Measurements from ENCODE around the gene ITGA1.
"Not testable (repeated sequence)": the region's sequence is repeated elsewhere in the genome, so short reads cannot be mapped to it uniquely, and the experiment has no call there.

The ITGA1 gene

GRCh38 chr5:52956915-52957747 lies 169.4 kb downstream of the ITGA1 start:
- DNase-seq (ENCODE audit: low read depth in 2 of 2), result no peak

GRCh38 chr5:52961274-52961681 lies 173.6 kb downstream of the ITGA1 start:
- no peak for DNase-seq (ENCODE audit: low read depth in 2 of 2)

- DNase-seq (ENCODE audit: low read depth in 2 of 2), result no peak
Observed at GRCh38 chr5:52963636-52964035, 175.9 kb downstream of the ITGA1 start.

- DNase-seq (ENCODE audit: low read depth in 2 of 2), result no peak
Observed at GRCh38 chr5:52964138-52964537, 176.4 kb downstream of the ITGA1 start.

DNA sequence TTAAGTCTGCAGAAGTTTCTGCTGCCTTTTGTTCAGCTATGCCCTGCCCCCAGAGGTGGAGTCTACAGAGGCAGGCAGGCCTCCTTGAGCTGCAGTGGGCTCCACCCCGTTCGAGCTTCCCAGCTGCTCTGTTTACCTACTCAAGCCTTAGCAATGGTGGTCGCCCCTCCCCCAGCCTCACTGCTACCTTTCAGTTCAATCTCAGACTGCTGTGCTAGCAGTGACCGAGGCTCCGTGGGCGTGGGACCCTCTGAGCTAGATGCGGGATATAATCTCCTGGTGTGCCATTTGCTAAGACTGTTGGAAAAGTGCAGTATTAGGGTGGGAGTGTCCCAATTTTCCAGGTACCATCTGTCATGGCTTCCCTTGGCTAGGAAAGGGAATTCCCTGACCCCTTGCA lies 188.4 kb downstream of the ITGA1 start:
- DNase-seq (ENCODE audit: low read depth in 2 of 2), result not testable (repeated sequence)

DNA sequence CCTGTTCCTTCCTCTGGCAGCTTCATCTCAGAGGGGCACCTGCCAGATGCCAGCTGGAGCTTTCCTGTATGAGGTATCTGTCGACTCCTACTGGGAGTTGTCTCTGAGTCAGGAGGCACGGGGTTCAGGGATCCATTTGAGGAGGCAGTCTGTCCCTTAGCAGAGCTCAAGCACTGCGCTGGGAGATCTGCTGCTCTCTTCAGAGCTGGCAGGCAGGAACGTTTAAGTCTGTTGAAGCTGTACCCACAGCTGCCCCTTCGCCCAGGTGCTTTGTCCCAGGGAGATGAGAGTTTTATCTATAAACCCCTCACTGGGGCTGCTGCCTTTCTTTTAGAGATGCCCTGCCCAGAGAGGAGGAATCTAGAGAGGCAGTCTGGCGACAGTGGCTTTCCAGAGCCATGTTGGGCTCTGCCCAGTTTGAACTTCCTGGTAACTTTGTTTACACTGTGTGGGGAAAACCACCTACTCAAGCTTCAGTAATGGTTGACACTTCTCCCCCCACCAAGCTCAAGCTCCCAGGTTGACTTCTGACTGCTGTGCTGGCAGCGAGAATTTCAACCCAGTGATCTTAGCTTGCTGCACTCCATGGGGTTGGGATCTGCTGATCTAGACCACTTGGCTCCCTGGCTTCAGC lies 189.7 kb downstream of the ITGA1 start:
- no peak for DNase-seq (ENCODE audit: low read depth in 2 of 2)

DNA sequence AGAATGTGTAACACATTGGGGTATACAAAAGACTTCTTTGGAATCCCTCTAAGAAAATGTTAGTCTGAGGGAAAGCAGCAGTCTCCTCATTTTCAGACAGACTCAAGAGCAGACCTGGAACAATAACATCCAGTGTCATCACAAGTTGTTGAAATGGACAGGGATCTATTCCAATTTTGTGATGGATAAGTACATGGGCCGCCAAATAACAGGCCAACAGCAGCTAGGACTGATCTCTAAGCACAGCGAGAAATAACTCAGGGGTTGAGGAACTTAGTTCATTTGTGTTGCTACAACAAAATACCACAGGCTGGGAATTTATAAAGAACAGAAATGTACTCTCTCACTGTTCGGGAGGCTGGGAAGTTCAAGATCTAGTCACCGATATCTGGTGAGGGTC lies 193.8 kb downstream of the ITGA1 start:
- no peak for DNase-seq (ENCODE audit: low read depth in 2 of 2)

DNA sequence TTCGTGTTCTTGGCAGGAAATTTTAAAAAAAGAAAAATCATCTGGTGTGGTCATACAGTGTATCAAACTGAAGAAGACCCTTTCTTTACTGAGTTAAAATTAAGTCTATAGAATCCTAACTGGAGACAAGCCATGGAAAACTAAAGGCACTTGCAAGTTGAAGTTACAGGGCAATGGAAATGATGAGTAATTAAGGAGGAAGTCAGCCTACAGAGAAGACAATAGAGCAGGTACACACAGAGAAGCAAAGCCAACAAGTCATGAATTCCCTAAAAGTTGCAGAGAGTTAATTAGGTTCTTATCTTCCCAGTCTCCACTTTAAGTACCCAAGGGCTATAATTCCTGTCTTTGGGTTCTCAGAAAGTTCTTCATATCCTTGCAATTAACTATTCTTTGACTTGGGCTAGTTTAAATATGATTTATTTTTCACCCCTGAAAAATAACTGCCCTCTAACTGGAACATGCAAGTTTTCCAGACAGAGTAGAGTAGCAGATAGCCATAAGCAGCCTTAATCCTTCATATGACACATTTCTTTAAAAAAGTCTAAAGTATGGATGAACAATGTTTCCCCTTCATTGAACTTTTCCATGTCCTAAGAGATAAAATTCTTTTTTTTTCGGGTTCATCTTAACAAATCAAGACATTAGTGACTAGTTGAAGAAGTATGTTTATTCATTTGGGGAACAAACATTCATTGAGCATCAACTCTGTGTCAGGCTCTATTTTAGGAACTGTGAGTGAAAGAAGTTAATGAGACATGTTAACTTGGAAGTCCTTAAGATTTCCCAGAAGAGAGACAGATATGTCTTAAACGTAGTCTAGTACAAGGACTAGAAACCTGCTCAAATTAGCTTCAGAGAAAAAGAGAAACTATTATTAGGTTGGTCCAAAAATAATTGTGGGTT lies 196.3 kb downstream of the ITGA1 start:
- DNase-seq (ENCODE audit: low read depth in 2 of 2), result no peak

GRCh38 chr5:52985306-52985705 lies 197.6 kb downstream of the ITGA1 start:
- DNase-seq (ENCODE audit: low read depth in 2 of 2), result no peak

- no peak for DNase-seq (ENCODE audit: low read depth in 2 of 2)
Observed at GRCh38 chr5:52987711-52988331, 200.1 kb downstream of the ITGA1 start.

DNA sequence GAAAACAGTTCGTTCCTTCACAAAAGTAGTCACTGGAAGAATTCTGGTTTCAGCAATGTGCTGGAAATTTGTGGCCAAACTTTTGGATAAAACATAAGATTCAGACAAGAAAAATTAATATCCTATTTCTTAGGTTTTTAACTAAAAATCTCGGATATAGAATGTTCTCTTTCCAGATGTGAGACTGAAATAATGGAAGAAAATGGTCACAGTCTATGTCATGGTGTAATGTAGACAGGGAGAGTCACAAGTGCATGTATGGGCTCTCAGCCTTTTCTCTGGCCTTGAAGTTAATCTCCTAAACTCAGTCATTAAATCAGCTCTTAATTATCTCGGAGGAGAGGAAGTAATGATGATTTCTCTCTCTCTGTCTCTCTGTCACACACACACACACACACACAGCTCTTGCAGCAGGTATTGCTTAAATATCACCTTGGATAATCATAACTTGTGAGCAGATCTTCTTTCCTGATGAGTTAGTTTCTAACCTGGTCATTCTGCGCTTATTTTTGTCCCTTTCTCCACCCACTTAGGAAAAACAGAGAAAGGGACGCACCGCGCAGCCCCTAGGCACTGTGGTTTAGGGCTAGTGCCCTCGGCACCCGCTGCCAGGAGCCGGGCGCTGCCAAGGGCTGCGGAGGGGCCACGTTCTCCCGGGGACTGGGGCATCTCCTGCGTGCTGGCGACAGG lies 200.8 kb downstream of the ITGA1 start:
- DNase-seq (ENCODE audit: low read depth in 2 of 2), result no peak

DNA sequence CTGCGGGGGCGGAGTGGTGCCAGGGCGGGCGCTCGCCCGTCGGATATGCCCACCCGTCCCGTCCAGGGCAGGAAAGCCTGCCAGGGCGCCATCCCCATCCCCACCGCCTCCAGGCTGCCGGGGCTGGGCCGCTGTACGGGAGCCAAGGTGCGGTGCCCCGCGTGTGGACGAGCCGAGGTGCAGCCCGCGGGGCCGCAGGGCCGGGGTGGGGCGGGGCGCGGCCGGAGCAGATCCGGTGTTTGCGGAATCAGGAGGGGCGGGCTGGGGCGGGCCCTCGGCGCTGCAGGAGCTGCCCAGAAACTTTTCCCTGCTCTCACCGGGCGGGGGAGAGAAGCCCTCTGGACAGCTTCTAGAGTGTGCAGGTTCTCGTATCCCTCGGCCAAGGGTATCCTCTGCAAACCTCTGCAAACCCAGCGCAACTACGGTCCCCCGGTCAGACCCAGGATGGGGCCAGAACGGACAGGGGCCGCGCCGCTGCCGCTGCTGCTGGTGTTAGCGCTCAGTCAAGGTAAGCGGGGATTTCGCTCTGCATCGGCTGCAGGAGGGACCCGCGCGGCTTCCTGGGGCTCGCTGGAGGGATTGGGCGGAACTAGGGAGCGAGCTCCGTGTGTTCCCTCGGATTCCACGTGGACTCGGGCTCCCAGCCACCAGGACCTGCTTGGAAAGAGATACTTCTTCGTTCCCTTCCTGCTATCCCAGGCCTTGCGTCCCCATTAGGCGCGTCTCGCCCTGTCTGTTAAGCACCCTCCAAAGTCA lies 201.5 kb downstream of the ITGA1 start, which contains the start of gene ITGA2:
Gene ITGA2, plus strand, starts transcription at position 328 of the 756 bp plus-strand sequence. Its CDS starts 117 bp downstream, at position 445.
- peak in 1 of 2 donors; percentile 15 for DNase-seq (ENCODE audit: low read depth in 2 of 2)

DNA sequence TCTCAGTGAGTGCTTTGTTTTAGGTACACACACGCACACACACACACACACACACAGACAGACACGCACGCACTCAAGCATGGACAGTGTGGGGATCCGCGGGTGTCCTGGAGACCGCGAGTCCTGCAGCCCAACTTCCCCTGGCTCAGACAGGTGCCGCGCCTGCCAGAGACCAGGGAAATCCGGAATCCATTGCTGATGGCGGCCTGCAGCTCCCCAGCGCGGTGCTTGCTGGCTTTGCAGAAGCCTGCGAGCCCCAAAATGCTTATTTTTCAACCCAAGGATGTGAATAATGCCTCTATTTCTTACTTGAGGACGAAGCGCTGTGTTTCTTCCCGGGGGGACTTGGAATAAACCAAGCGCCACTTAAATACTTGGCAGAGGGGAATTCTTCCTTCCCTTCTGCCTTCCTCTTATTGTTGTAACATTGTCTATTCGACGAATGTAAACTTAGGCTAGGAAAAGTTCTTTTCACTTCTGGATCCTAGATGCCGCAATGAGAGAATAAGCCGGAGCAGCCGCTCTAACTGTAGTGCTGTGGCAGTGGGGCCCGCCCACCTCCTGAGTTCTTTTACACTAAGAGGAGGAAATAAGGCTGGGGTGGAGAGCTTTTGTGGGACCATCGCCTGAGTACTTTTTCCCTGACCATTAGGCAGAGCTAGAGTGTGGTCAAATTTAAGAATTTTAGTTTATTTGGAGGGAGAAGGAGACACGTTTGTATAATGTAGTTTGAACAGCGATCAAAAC lies 202.2 kb downstream of the ITGA1 start:
- no peak for DNase-seq (ENCODE audit: low read depth in 2 of 2)

DNA sequence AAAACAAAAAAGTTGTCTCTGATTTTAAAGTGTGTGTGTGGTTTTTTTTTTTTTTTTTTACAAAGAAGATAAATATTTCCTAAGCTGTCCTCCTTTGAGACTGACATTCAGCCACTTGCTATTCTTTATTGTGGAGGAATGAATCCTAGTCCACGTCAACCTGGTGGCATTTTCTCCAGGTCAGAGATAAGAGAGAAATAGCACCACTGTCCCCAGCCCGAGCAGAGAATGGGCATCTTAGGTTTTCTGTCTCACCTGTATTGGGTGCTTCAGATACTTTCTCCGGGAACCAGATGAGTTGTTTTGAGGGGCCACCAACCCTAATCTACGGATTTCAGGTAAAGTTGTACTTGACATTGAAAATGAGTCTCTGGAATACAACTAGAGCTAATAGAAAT lies 202.8 kb downstream of the ITGA1 start:
- DNase-seq (ENCODE audit: low read depth in 2 of 2), result no peak

DNA sequence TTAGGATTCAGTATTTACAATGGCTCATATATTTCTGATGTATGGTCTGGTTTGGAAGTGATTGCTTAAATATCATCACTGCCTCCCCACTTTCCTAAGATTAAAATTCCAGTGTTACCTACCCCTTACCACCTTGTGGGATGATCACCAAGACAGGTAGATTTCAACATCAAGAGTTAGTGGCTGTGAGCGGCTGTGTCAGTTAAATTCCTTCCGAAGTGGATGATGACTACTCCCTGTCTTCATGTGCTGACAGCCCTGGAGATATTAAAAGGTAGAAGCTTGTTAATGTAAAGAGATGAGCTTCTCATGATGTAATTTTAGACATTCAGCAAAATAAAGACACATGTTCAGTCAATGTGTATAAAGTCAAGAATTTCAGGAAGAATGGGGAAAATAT lies 205.7 kb downstream of the ITGA1 start:
- DNase-seq (ENCODE audit: low read depth in 2 of 2), result no peak

- DNase-seq (ENCODE audit: low read depth in 2 of 2), result no peak
Observed at GRCh38 chr5:52994266-52994665, 206.6 kb downstream of the ITGA1 start.

DNA sequence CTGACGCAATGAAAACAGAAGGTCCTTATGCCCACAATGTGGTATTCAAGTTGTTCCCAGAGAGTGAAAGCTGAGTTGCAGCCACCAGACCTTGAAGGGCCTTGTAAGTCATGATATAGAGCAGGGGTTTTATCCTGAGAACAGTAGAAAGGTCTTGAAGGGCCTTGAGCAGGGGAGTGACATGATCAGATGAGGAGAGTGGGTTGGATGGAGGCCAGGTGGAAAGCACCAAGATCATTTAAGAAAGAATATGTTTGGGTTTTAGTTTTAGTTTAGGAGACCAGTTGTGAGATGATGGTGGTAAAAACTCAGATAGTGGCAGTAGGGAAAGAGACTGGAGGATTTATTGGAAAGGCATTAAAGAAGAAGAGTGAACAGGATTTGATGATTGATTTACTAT lies 207.4 kb downstream of the ITGA1 start:
- no peak for DNase-seq (ENCODE audit: low read depth in 2 of 2)

GRCh38 chr5:52995914-52996313 lies 208.2 kb downstream of the ITGA1 start:
- DNase-seq (ENCODE audit: low read depth in 2 of 2), result no peak

GRCh38 chr5:52996979-52997378 lies 209.3 kb downstream of the ITGA1 start:
- no peak for DNase-seq (ENCODE audit: low read depth in 2 of 2)

DNA sequence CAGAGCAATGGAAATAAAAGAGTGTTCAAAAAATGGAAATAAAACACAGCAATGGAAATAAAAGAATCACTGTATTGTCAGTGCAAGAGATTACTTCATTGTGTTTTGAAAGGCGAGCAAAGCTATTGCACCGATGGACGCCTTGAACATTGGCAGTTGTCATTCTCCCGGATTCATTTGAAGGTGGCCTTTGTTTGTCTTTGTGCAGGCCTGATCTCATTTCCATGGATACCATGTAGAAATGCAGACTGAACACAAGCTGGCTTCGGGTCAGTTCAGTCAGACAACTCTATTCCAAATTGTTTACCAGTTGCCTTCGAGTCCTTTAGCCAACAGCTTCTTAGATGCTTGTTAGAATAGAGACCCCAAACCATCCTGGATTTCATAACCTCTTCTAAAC lies 209.7 kb downstream of the ITGA1 start:
- DNase-seq (ENCODE audit: low read depth in 2 of 2), result no peak

Measured in activated CD4-positive, alpha-beta T cell treated with anti-CD3 and anti-CD28 coated beads for 24 hours (primary cell).